GM12878 (cell line): ENCODE data around the gene MRC2. TPM values are rescaled to one million over a fixed set of nuclear protein-coding genes. Genes with fewer than 3 reads are reported as not detected.

Source experiments
- ATAC-seq: fragments of 200-7000 bp; cut with Tn5 transposase; 3 replicates; pipeline ENCODE4 v1.9.1; 2020; ENCODE audit warnings: mild to moderate bottlenecking, moderate library complexity
- BruUV-seq: library from RNA; stranded (reverse); fragments of 400-500 nt; replicated peaks from 2 replicates; lab custom pipeline; 2021; lab: Mats Ljungman, UMichigan
- CTCF ChIA-PET: fragments of 300-600 bp; sonication (Branson Sonifier 250); formaldehyde crosslinking; extraction: SDS; loops from one replicate; lab custom pipeline; 2021; ENCODE audit warnings: inconsistent platforms; lab: Yijun Ruan, JAX
- POLR2A ChIA-PET: fragments of 350-600 bp; formaldehyde crosslinking; extraction: SDS; loops from one replicate; lab custom pipeline; 2021; ENCODE audit warnings: inconsistent platforms; lab: Charles Lee
- RAD21 ChIA-PET: fragments of 300-600 bp; sonication (Branson Sonifier 250); formaldehyde crosslinking; loops from one replicate; lab custom pipeline; 2023; ENCODE audit warnings: antibody characterized with exemption; ENCODE audit not compliant: unreplicated experiment; lab: Charles Lee
- SMC1A ChIA-PET: fragments of 300-600 bp; sonication (Branson Sonifier 250); formaldehyde crosslinking; loops from one replicate; lab custom pipeline; 2023; ENCODE audit not compliant: unreplicated experiment, uncharacterized antibody; lab: Charles Lee
- DNase-seq: peaks from one replicate; pipeline ENCODE4 v3.0.0-alpha.2; 2011; ENCODE audit warnings: low read depth, low spot score
- FAIRE-seq: peaks from 3 replicates; lab custom pipeline; 2011; peaks lifted over from hg19 to GRCh38; lab: Jason Lieb, UNC
- H2AFZ ChIP-seq: 2 replicates; pipeline ENCODE4 v1.6.0; 2011; ENCODE audit warnings: low read depth, low read length, control low read depth; ENCODE audit not compliant: control insufficient read depth
- H3K27ac ChIP-seq: 2 replicates; pipeline ENCODE4 v1.5.1; 2011; ENCODE audit warnings: control low read depth; ENCODE audit not compliant: control insufficient read depth, insufficient read depth
- H3K27me3 ChIP-seq, 2 experiments: replicated peaks in 1 of 2; 2 replicates each; pipeline versions ENCODE4 v1.6.0 to v1.6.1; 2011; ENCODE audit warnings: low read length in 1 of 2; ENCODE audit not compliant: control insufficient read depth in 2 of 2, insufficient read depth in 2 of 2
- H3K36me3 ChIP-seq, 2 experiments: 2 replicates each; pipeline ENCODE4 v1.5.1; 2011; ENCODE audit warnings: low read length in 1 of 2; ENCODE audit not compliant: control insufficient read depth in 2 of 2, insufficient read depth in 2 of 2
- H3K4me1 ChIP-seq: 2 replicates; pipeline ENCODE4 v1.6.1; 2011; ENCODE audit warnings: mild to moderate bottlenecking, low read length, moderate library complexity, mixed read lengths; ENCODE audit not compliant: control insufficient read depth, insufficient read depth
- H3K4me2 ChIP-seq: 2 replicates; pipeline ENCODE4 v1.6.0; 2011; ENCODE audit warnings: control low read depth; ENCODE audit not compliant: control insufficient read depth, insufficient read depth
- H3K4me3 ChIP-seq: fragments of 200-600 bp; sonication (generic); 2 replicates; pipeline ENCODE4 v1.5.1; 2016
- H3K79me2 ChIP-seq: 2 replicates; pipeline ENCODE4 v1.6.0; 2011; ENCODE audit warnings: low read length; ENCODE audit not compliant: control insufficient read depth, insufficient read depth
- H3K9ac ChIP-seq: 2 replicates; pipeline ENCODE4 v1.8.0; 2011; ENCODE audit warnings: low read length, control low read depth, mixed read lengths; ENCODE audit not compliant: control insufficient read depth, insufficient read depth
- H3K9me3 ChIP-seq: replicated peaks from 3 replicates; pipeline ENCODE4 v1.5.1; 2011; ENCODE audit warnings: mild to moderate bottlenecking, low read length; ENCODE audit not compliant: control insufficient read depth, insufficient read depth
- H4K20me1 ChIP-seq: 2 replicates; pipeline ENCODE4 v1.6.0; 2011; ENCODE audit not compliant: control insufficient read depth, insufficient read depth
- BMI1 ChIP-seq: fragments of 450-650 bp; IDR thresholded peaks from 2 replicates; pipeline ENCODE4 v1.6.1; 2016; ENCODE audit warnings: mild to moderate bottlenecking, moderate library complexity, borderline replicate concordance
- CHD1 ChIP-seq: IDR thresholded peaks from 2 replicates; pipeline ENCODE4 v1.6.1; 2012; ENCODE audit warnings: low read depth, low read length, improper control_type of control experiment
- CHD2 ChIP-seq: IDR thresholded peaks from 2 replicates; pipeline ENCODE4 v1.6.1; 2011; ENCODE audit warnings: low read depth, low read length, improper control_type of control experiment, borderline replicate concordance
- EGR1 ChIP-seq, 2 experiments: IDR thresholded peaks; 1 replicate in 1 of 2; 2 replicates in 1 of 2; pipeline ENCODE4 v1.6.1; 2011 to 2012; ENCODE audit warnings: low read depth in 2 of 2, low read length in 2 of 2, borderline replicate concordance in 1 of 2, mild to moderate bottlenecking in 1 of 2, moderate library complexity in 1 of 2
- ESRRA ChIP-seq: IDR thresholded peaks from 2 replicates; pipeline ENCODE4 v1.6.1; 2012; ENCODE audit warnings: mild to moderate bottlenecking, low read length, improper control_type of control experiment
- FOS ChIP-seq: IDR thresholded peaks from 3 replicates; pipeline ENCODE4 v1.6.1; 2011; ENCODE audit warnings: borderline replicate concordance; ENCODE audit not compliant: insufficient read length; ENCODE audit errors: extremely low read depth
- HDAC6 ChIP-seq: fragments of 200-600 bp; sonication (generic); IDR thresholded peaks from one replicate; pipeline ENCODE4 v1.8.0; 2017; ENCODE audit warnings: antibody characterized with exemption; ENCODE audit not compliant: unreplicated experiment
- HDGF ChIP-seq: fragments of 450-650 bp; IDR thresholded peaks from 2 replicates; pipeline ENCODE4 v1.6.1; 2016; ENCODE audit warnings: antibody characterized with exemption
- IKZF1 ChIP-seq: fragments of 450-650 bp; conservative IDR thresholded peaks from 2 replicates; pipeline ENCODE4 v1.6.1; 2017; ENCODE audit warnings: antibody characterized with exemption, mild to moderate bottlenecking
- IRF3 ChIP-seq: fragments of 450-650 bp; IDR thresholded peaks from 2 replicates; pipeline ENCODE4 v1.6.1; 2014; ENCODE audit warnings: mild to moderate bottlenecking
- MTA3 ChIP-seq: IDR thresholded peaks from 2 replicates; pipeline ENCODE4 v1.6.1; 2012; ENCODE audit warnings: low read length, inconsistent platforms, borderline replicate concordance
- POLR2AphosphoS5 ChIP-seq: IDR thresholded peaks from 2 replicates; pipeline ENCODE4 v1.6.1; 2011; ENCODE audit warnings: mild to moderate bottlenecking, low read length, inconsistent platforms
- RAD51 ChIP-seq: fragments of 450-650 bp; IDR thresholded peaks from 2 replicates; pipeline ENCODE4 v1.6.1; 2016; ENCODE audit warnings: moderate library complexity, mild to moderate bottlenecking, inconsistent platforms
- TARDBP ChIP-seq: IDR thresholded peaks from 2 replicates; pipeline ENCODE4 v1.6.1; 2016; ENCODE audit warnings: borderline replicate concordance
- ZBTB33 ChIP-seq: fragments of 450-650 bp; IDR thresholded peaks from 2 replicates; pipeline ENCODE4 v1.6.1; 2017; ENCODE audit warnings: mild to moderate bottlenecking
- ZNF24 ChIP-seq: fragments of 450-650 bp; IDR thresholded peaks from 2 replicates; pipeline ENCODE4 v1.6.1; 2017; ENCODE audit warnings: antibody characterized with exemption, mild to moderate bottlenecking
- ZNF274 ChIP-seq: IDR thresholded peaks from one replicate; pipeline ENCODE4 v1.8.0; 2011; ENCODE audit not compliant: insufficient read length, insufficient read depth
- ZNF622 ChIP-seq: fragments of 450-650 bp; IDR thresholded peaks from 2 replicates; pipeline ENCODE4 v1.6.1; 2017; ENCODE audit warnings: mild to moderate bottlenecking, inconsistent platforms
- WGBS: methylation state at CpG from one replicate; pipeline ENCODE4 v1.1.6; 2016; ENCODE audit warnings: low lambda C conversion rate; ENCODE audit not compliant: insufficient replicate concordance, insufficient coverage; ENCODE audit errors: missing lambda C conversion rate; 5-methylcytosine and 5-hydroxymethylcytosine counted together
- in situ Hi-C: fragments of 300-500 bp; cut with MboI; formaldehyde crosslinking; loops from 9 replicates; pipeline ENCODE4 v1.14.3; 2018; ENCODE audit warnings: mixed read lengths
- intact Hi-C: fragments of 100-400 bp; cut with micrococcal nuclease; formaldehyde crosslinking; loops from one replicate; pipeline ENCODE4 v1.14.2; 2022; ENCODE audit not compliant: unreplicated experiment
- polyA plus RNA-seq, 11 experiments: library from polyadenylated mRNA; depleted of rRNA in 4 of 11; unstranded in 6 of 11; stranded (reverse) in 5 of 11; fragments of >200 nt; fragmentation: Nextera tagmentation in 4 of 11; fragmentation: Illumina TruSeq in 1 of 11; extraction: Ambion mirVana in 4 of 11; extraction: Trizol in 1 of 11; gene quantifications; 1 replicate in 1 of 11; 2 replicates in 10 of 11; pipeline versions ENCODE4 v1.2.1 to v1.2.3, GENCODE V29; 2011 to 2016; ENCODE audit warnings: inconsistent platforms in 2 of 11, missing spikeins in 2 of 11, low read depth in 1 of 11
- total RNA-seq, 4 experiments: library from RNA; depleted of rRNA in 3 of 4; stranded (reverse); fragments of >200 nt in 3 of 4; fragmentation: Illumina TruSeq in 1 of 4; extraction: Trizol in 1 of 4; gene quantifications; 2 replicates each; pipeline versions ENCODE4 v1.2.1 to v1.2.3, GENCODE V29; 2013 to 2021

MRC2 gene
- total and polyA plus RNA-seq, 10 of the 15 experiments (the other 5 are each of a cell fraction or from before 2014, with no cell fraction given) = 0.04 to 0.96 (median 0.30) TPM; not detected in 1

DNA sequence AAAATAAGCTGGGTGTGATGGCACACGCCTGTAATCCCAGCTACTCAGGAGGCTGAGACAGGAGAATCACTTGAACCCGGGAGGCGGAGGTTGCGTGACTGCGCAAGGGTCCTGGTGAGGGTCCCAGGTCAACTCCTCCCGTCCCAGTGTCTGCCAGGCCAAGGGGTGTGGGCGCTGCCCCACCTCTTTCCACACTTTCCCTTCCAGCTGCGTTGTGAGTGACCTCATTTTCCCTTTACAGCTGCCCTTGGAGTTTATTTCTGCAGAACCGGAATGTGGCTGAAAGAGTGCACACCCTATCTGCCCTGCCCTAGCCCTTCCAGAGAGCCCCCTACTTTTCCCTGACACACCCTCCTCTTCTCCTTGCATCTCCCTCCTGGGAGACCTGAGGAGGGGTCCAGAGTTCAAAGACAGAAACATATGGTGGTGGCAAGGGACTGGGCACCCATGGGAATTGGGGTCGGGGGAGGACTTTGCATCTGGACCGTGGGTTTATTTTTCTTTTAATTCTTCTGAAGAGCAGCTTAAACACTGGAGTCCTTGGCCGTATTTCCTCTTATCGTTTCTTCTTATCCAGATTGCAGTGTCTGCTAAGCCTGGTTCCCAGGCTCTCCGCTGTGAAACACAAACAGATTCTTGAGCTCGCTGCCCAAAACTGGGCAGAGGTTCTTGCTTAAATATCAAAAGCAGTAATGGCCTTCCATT is 20.9 kb downstream of the MRC2 start (continued):
- no peak for TF ChIP-seq IRF3
- no peak for TF ChIP-seq TARDBP
- TF ChIP-seq FOS = no peak
- TF ChIP-seq ZBTB33 = no peak

GRCh38 chr17:62648956-62649294 is 21.5 kb downstream of the MRC2 start:
- RAD21 ChIA-PET = no interaction called here
- Histone ChIP-seq H3K4me3 (no peak overlapping the region), H2AFZ (no peak overlapping the region), H3K4me1 (peaks cover 16% of the 10 kb centered on the region), H3K36me3 (no peaks in the 10 kb centered on the region), H3K9me3 (no peaks in the 10 kb centered on the region), H3K27me3 (no peaks in the 10 kb centered on the region), H3K79me2 (no peaks in the 10 kb centered on the region), H3K9ac (no peak overlapping the region), H4K20me1 (no peaks in the 10 kb centered on the region), H3K4me2 (no peak overlapping the region), H3K27ac (no peak overlapping the region)
- DNase-seq (no peak), ATAC-seq (no peak), FAIRE-seq (no peak)
- CTCF ChIA-PET = no interaction called here
- TF ChIP-seq ESRRA (no peak), CHD1 (no peak), POLR2AphosphoS5 (no peak), RAD51 (no peak), ZNF274 (no peak), BMI1 (no peak), HDGF (no peak), ZNF24 (no peak), EGR1 (IDR thresholded peaks at IDR 0.05; ENCODE audit: borderline replicate concordance in 1 of 2, low read depth in 2 of 2, low read length in 2 of 2) (no peak), ZNF622 (no peak), IKZF1 (no peak), CHD2 (no peak), HDAC6 (no peak), FOS (no peak), MTA3 (no peak)
- SMC1A ChIA-PET = no interaction called here
- POLR2A ChIA-PET = no interaction called here
- no TSS peak for BruUV-seq
- WGBS = 91% methylated on average over 6 of the region's 6 CpGs
- intact Hi-C loops (no loop called here), in situ Hi-C loops (no loop called here)
